ENCODE data around the gene MINDY4.
A peak's percentile ranks its signal among the peaks of the same experiment; 100 is the strongest.

MINDY4 gene

DNA sequence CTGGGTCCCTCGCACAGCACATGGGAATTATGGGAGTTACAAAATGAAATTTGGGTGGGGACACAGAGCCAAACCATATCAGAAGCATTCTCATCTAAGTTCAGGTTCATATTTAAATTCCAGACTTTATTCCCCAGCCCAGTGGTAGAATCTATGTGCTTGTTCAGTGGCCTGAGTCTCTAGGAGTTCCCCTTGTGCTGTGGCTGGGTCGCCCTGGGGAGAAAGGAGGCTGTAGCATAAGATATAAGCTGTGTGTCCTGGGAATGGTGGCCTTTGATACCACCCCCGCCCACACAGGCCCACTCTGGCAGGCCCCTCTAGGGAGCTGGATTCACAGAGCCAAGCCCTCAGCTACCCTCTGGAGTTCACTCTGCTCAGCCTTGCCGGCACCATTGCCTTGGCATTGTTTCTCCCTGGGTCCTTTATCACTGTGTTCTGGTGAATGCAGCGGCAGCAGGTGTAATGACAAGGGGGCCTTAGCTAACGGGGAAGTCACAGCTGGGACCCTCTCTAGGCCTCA, 64.2 kb downstream of the MINDY4 start:
- DNase-seq (ENCODE audit: low spot score) = no peak

DNA sequence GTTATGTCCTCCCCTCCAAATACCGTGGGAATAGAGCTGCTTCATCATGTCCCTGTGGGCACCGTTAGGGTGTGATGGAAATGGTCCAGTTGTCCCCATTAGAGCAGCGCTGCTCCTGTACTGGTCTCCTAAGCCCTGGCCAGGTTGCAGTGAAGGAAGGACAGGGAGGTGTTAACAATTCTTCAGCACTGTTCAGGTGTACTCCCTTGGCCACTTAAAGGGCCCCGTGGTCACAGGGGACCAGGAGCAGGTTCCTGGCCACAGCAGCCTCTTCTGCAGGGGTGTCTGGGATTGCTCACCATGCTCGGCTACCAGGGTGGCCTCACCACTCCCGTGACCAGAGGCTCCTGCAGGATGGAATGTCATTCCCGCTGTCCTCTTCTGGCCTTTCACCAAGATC, 65.8 kb downstream of the MINDY4 start:
- DNase-seq (ENCODE audit: low spot score) = no peak

DNA sequence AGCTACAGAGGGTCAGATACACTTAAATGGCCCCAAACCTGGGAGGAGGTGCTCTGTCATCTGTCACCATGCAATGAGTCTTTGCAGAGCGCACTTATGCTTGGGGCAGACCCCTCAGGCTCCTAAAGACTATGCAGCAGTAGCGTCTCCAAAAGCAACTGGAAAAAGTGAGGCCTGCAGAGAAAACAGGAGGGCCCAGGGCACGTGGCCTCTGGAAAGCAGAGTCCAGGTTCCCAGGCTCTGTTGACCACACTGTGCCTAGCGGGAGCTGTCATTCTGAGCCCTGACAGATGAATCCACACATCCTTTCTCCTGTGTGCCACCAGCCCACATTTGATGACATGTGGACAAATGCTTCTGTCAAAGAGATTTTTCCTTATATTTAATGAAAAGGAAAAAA, 66.4 kb downstream of the MINDY4 start:
- DNase-seq (ENCODE audit: low spot score) = peak; percentile 49

DNA sequence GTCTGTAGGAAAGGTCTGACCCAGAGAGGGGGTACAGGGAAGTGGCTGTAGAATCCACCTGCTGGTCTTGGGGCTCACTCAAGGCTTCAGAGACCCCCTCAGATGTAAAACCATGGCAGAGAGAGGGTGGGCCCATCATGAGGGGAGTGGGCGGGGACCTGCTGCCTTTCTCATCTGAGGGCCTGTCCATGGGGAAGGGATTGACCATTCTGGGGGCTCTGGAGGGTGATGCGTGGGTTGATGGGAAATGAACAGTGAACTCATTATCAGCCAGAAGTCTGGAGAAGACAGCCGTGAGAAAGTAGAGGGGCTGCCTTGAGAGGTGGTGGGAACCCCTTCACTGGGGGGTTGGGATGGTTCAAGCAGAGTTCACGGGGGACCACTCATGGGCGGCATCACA, 66.8 kb downstream of the MINDY4 start:
- DNase-seq (ENCODE audit: low spot score) = peak; percentile 18

DNA sequence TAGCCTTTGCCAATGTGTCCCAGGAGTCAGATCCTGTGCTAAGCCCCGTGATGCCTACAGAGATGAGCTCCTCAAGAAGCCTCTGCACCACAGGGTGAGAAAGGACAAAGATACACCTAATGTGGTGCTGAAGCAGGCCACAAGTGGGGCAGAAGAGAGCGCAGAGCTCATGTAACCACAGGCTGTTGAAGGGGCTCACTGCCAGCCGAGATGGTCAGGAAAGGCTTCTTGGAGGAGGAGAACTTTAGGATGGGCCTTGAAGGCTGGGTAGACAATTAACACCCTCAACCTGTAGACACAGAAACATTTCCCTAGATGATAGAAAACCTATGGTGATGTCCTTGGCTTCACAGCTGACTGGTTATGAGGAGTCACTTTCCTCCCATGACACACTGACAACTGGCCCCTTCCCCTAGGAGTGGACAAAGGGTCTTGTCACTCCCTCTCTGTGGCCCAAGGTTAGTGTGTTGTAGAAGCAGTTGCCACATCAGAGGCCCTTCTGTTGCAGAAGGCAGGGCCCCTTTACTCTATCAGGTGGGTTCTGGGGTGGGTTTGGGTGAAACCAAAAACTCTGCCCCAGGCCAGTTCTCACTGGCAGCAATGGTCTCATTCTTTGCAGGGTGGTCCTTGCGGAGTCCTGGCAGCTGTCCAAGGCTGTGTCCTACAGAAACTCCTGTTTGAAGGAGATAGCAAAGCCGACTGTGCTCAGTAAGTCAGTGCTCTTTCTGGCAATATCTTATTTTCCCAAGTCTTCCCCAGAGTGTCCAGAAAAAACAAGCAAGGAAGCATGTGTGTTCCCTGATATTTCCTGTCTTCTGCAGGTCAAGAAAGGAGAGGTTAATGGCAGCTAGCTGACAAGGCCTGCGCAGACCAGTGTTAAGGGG, 69.2 kb downstream of the MINDY4 start:
- peak; percentile 55 for DNase-seq (ENCODE audit: low spot score)

DNA sequence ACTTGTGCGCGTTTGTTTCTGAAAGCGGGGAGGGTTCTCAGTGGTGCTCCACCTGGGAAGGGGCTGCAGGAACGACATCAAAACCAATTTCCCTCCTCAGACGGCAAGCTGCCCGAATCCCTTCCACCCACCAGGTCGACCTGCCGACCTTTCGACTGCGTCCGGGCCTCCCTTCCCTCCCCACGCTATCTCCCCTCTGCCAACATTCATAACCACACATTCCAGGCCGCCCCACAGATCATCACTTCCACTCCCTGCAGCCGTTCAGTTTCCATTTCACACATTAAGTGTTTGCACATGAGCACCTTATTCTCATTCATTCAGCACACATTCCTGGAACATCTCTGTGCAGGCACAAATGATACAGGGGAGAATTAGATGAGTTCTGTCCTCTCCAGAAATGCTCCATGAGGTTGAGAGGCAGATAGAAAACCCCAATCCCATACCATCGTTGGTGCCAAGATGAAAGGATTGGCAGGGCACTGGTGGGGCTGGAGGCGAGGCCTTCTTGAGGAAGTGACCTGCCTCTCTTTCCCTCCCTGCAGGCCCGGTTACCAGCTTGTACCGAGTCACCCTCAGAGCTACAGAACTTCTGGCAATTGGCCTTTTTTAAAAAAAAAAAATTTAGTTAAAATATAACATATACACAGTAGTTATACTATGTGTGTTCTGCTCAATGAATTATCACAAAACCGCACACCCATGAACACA, 70.0 kb downstream of the MINDY4 start:
- peak; percentile 62 for DNase-seq (ENCODE audit: low spot score)

DNA sequence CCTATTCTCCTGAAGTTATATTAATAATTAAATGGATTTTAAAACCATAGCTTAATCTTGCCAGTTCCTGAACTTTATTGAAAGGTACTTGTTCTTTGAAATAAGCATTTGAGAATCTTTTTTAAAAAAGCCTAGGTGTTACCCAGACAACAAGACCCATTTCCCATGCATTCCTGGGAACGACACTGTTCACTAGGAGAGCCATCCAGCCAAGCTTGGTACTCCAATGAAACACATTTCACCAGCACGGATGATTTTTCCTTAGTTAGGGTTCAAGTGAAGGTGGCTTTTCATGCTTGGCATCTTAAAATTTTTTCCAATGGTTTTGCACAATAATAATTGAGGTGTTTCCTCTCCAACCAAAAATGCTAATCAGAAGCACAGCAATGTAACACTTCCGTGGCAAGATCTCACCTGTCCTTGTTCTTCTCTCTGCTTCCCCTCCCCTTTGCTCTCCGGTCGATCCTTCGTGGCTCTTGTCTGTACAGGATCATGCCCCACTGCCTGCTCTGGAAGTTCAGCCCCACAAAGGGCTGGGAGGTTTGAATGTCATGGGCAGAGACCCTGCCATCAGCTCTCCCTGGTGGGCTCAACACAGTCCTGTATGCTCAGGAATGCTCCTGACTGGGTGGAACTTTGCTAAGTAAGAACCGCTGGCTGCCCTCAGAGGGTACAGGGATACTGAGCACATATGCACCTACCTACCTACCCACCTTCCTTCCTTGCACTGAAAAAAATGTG, 70.8 kb downstream of the MINDY4 start:
- peak; percentile 57 for DNase-seq (ENCODE audit: low spot score)

DNA sequence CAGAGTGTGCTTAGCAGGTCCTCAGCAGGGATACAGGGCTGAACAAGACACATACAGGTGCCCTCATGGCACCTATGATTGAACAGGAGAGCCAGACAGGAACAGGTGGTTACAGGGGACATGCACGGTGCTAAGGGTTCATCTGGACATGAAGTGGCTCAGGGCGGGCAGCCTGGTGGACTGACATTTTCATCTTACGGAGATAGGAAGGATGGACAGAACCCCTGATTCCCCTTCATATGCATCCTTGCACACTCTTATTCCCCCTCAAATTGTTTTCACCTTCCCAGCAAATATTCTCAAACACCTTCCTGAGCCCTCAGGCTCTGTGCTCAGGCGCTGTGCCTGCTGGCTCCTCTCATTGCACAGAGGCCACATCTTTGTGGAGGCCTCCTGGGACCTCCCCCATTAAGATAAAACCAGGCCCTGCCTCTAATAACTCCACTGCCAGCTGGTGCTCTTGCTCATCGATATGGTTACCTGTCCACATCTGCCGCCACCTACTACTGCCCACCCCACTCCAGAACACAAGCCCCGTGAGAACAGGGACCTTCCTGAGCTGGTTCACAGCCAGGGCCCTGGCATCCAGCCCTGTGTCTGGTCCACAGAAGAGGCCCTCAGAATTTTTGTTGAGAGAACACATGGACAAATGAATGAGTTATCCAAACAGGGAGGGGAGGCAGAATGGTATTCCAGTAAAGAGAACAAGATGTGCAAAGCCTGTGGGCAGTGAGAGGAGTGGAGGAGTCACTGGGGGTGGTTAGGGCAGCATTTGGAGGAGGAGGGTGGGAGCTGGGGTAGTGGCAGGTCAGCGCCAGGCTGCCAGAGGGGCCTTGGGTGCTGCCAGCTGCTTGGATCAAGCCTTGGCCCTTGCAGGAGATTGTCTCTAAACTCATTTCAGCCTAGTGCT, 71.6 kb downstream of the MINDY4 start:
- peak; percentile 52 for DNase-seq (ENCODE audit: low spot score)

DNA sequence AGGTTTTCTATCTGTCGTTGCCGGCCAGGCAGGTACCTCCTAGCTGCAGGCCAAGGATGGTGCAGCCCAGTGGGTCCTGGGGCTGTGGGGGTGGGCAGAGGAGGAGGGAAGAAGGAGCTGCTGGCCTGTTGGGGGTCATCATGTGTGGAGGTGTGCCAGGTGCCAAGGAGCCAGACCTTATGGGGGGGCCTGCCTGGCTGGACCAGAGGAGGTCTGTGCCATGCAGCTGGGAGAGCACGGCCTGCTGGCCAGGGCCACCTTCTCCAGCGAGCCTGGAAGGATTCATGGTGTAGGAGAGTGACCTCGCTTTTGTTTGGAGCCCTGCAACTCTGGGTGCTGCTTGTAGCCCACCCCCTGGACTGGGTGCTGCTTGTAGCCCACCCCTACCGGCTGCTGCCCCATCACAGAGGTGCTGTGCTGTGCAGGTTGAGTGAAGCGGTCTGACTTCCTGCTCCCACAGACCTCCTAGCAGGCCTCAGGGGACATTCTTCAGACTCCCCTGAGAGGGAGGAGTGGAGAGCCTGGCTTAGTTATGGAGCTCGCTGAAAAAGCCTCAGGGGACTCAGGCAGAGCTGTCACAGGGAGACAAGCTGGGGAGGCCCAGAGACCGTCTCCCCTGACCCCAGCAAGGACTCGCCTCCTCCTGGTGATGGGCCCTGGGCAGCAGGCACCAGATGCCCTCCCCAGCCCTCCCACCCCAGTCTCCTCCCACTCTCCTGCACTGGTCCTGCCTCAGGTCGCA, 72.7 kb downstream of the MINDY4 start:
- DNase-seq (ENCODE audit: low spot score) = peak; percentile 68

DNA sequence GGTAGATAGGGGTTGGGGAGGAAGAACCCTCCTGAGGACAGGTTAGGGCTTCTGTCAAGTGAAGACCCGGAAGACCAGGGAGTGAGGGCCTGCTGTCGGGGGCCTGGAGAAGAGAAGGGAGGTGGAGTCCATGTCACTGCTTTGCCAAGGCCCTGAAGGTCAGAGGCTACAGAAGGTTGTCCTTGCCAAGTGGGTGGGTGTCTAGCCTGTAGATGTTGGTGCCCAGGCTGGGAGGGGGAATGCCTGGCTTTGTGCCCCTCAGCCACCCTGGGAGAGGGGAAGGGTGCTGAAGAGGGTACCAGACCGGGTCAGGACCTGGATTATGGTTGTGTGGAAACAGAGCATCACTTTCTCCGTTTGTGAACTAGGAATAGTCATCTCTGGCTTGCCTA, 73.3 kb downstream of the MINDY4 start:
- no peak for DNase-seq (ENCODE audit: low spot score)

DNA sequence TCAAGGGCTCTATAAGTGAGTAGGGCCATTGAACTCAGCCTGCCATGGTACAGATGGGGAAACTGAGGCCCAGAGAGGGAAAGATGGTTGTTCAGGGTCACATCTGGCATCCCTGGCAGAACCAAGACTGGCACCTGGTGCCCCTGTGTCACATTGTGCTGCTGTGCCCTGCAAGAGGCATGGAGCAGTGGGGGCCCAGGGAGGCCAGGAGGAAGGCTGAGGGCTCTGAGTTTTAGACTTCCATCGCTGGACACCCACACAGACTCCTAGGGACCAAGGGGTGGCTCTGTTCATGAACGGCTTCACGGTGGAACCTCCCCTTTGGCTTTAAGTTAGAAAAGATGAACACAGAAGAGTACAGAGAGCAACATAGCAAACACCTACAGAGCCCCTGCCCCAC, 73.7 kb downstream of the MINDY4 start:
- DNase-seq (ENCODE audit: low spot score) = peak; percentile 37

DNA sequence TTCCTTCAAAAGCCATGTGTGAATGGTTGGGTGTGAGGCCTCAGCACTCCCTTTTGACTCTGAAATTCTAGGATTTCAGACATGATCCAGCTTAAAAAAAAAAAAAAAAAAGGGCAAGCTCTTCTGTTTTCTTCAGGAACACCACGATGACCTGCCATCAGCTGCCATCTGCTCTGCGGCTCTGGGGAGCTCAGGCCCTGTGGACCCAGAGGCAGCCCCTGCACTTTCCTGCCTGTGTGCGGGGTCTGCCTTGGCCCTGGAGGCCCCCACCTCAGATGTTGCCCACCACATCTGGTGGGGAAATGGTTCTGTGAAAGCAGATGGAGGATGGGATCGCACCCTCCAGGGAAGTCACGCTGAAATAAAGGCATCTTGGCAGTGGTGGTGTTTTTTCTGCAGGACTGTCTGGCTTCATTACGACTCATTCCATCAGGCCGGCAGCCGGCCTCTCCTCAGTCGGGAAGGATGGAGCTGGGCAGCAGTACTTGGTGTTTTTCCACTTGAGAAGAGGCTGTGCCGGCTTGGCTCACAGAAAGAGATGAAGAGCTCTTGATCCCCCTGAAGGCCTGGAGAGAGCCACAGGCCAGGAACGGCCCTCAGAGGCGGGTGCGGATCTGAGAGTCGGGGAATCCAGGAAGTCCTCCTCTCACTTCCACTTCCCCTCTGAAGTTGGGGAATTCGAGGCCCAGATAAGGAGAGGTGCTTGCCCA, 74.4 kb downstream of the MINDY4 start:
- DNase-seq (ENCODE audit: low spot score) = no peak

DNA sequence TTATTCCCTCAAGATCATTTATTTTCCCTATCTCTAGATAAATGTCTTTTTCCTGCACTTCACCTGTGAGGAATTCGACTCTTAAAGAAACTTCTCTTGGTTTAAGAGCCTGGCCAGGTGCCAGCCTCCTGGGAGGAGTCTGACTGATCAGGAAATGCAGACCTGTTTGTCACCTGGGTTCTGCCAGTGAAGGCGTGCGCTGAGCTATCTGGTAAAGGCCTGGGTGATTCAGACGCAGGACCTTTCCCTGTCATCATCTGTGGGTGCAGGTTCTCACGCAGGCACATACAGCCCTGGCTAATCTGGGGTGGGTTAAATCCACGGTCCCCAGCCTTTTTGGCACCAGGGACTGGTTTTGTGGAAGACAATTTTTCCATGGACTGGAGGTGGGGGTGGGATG, 75.2 kb downstream of the MINDY4 start:
- no peak for DNase-seq (ENCODE audit: low spot score)

DNA sequence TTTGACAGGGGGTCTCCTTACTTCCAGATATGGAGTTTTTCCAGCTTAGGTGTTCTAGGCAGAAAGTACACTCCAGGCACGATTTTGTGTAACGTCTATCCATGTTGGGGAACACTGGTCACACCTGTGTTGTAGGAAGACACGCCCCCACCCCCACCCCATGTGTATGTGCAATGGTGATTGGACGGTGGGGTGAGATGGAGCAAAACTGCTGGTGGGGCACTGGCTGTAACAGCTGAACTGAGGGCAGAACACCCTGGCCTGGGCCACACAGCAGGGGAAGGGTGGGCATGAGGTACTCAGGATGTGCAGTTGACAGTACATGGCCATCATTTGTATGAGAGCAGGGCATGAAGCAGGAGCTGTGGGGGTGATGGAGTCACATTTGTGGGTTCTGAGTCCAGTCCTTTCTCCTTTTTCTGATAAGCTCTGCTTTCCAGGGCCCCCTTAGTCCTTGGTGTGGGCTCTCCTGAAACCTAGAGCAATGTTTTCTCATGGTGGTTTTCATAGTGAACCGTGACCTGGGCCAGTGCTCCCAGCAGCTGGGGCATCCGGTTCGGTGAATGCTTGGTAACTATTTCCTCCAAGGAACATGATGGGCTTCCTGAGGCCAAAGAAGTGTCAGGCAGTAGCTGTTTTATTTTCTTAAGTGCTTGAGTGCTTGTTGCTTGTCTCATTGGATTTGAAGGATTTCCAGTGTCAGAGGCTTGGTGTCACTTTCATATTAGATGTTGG, 77.1 kb downstream of the MINDY4 start:
- no peak for DNase-seq (ENCODE audit: low spot score)

DNA sequence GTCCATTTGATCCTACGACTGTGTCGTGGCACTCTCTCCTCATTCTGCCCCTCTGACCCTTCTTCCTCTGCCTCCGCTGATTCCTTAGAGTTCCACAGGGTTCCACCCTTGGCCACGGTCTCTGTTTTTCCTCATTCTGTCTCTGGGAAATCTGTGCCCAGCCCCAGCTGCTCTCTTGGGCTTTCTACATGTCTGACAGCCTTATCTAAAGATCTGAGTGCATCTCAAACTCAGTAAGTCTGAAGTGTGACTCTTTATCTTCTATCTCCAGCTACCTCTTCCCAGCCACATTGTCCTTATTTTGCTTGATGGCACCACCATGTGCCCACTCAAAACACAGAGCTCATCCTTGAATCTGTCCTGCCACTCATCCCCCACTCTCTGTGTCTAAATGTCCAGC, 78.3 kb downstream of the MINDY4 start:
- no peak for DNase-seq (ENCODE audit: low spot score)

DNA sequence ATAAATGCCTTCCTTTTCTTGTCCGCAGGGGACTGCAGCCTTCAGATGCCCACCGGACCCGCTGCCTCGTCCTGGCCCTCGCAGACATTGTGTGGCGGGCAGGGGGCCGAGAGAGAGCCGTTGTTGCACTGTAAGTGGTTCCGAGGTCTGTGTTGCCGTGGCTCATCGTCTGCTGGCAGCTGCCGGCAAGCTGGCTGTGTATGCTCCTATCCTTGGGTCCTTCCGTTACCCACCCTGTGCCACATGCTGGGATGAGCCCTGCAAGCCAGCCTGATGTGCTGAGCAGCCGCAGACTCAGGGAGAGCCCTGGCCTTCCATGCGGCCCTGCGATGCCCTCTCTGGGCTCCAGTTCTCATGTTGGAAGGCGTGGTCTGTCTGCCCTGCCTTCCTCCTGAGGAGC, 79.2 kb downstream of the MINDY4 start:
- no peak for DNase-seq (ENCODE audit: low spot score)

DNA sequence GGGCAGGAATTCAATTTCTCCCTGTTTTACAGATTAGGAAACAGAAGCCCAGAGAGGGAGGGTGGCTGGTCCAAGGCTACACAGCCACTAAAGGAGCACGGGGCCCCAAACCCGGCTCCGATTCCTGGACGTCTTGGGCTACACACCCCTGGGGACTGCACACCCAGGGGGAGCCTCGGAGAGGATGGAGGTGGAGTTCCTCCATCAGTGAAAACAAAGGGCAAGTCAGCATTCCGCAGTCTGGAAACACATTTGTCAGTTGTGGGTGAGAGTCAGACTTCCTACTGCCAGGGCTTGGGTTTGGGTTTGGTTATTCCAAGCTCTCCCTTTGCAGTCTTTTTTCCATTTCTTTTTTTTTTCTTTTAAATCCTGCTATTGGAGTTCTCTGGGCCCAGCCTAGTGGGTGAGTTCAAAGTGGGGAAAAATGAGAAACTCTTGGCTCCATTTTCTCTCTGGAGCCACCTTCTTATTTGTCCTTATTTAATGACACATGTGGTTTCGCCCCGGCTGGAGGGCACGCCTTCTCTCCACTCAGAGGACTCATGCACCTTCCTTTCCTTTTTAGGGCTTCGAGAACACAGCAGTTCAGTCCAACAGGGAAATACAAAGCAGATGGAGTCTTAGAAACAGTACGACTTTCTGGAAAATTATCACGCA, 80.6 kb downstream of the MINDY4 start:
- DNase-seq (ENCODE audit: low spot score) = no peak

DNA sequence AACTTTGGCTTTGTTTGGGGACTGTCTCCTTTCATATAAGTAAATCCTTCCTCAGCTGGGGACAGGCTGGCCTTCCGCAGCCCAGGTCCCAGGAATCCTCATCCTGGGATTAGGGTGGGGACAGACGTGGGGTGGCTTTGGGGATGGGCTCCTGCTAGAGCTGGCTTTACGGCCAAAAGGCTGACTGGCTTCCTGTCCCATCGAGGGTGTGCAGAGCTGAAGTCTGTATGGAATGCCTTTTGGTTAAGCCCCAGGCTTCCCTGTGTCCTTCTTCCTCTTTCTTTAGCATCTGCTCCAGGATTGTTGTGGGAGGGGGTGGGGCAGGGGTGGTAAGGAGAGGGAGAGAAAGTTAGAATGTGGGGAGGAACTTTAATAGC, 81.1 kb downstream of the MINDY4 start:
- peak; percentile 75 for DNase-seq (ENCODE audit: low spot score)

DNA sequence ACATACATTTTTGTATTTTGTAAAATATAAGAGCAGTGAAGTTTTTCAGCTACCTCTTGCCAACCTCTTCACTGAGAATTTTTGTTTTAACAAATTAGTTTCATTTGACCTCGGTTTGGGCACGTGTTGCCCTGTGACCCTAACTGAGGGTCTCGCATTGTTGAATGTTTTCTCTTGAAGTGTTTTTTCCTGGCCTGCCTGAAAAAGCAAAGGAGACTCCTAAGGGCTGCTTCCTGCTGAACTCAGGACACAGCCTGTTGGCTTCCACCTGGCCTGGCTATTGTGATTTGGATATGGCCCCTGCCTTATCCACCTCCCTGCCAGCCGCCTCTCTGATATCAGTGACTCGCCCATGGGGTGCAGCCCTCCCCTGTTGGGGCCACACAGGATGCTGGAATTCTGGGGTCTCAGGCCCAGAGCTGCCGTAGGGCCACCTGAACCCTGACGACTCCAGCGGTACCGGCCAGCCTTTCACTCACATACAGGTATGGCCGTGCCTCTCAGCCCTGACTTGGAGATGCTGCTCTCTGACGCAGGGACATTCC, 81.6 kb downstream of the MINDY4 start:
- DNase-seq (ENCODE audit: low spot score) = no peak
